Left lung (tissue), 10 donors: ENCODE data around the gene ARHGAP18. TPM values are rescaled to one million over a fixed set of nuclear protein-coding genes. Genes with fewer than 3 reads are reported as not detected.
A peak's percentile ranks its signal among the peaks of the same experiment; 100 is the strongest.

Source experiments
- ATAC-seq: fragments of 200-7000 bp; cut with Tn5 transposase; one replicate; pipeline ENCODE4 v1.9.1; 2020; ENCODE audit warnings: moderate library complexity
- DNase-seq, 4 donors: peaks; one replicate each; pipeline ENCODE4 v3.0.0-alpha.2; 2013 to 2020
- H3K27ac ChIP-seq, 2 donors: fragments of 200-600 bp; sonication (generic) in 1 of 2; one replicate each; pipeline versions ENCODE4 v1.5.0 to v1.8.0; 2020 to 2021
- H3K27me3 ChIP-seq, 2 donors: fragments of 200-600 bp; sonication (generic) in 1 of 2; one replicate each; pipeline versions ENCODE4 v1.5.0 to v1.8.0; 2020 to 2021
- H3K36me3 ChIP-seq, 2 donors: fragments of 200-600 bp; sonication (generic) in 1 of 2; one replicate each; pipeline versions ENCODE4 v1.5.0 to v1.8.0; 2020 to 2021
- H3K4me1 ChIP-seq, 2 donors: fragments of 200-600 bp; one replicate each; pipeline ENCODE4 v1.8.0; 2021
- H3K4me3 ChIP-seq, 2 donors: fragments of 200-600 bp; sonication (generic) in 1 of 2; one replicate each; pipeline versions ENCODE4 v1.5.0 to v1.8.0; 2020 to 2021; ENCODE audit warnings: mild to moderate bottlenecking in 1 of 2
- H3K9me3 ChIP-seq, 2 donors: fragments of 200-600 bp; sonication (generic) in 1 of 2; one replicate each; pipeline versions ENCODE4 v1.5.0 to v1.8.0; 2020 to 2021
- intact Hi-C, 2 donors: fragments of 100-400 bp; cut with DNase I; formaldehyde crosslinking; loops; one replicate each; pipeline versions ENCODE4 v1.11.2 to v1.14.2; 2022
- polyA plus RNA-seq, 6 donors: library from polyadenylated mRNA; unstranded; fragments of 120-200 nt; gene quantifications; one replicate each; pipeline ENCODE4 v1.2.1, GENCODE V29; 2013; ENCODE audit not compliant: insufficient read length in 6 of 6
- total RNA-seq, 2 donors: library from RNA; stranded (reverse); fragmentation: NEBNext Ultra II Directional; extraction: Animal tissue kit (Norgen Biotek cat#: 25700); gene quantifications; one replicate each; pipeline ENCODE4 v1.2.1, GENCODE V29; 2021
- TF ChIP-seq, protein P1 (sequence below), 2 donors: fragments of 200-600 bp; sonication (generic) in 1 of 2; IDR thresholded peaks; one replicate each; pipeline versions ENCODE4 v1.5.0 to v1.8.0; 2021; ENCODE audit warnings: antibody characterized with exemption in 2 of 2
- donor health status: DM: no; HTN: yes; CAD: no.
- donor health status: DM: no; HTN: no; CAD: no.

Gene ARHGAP18
- total and polyA plus RNA-seq, 8 donors: 46.0 to 76.4 (median 67.9) TPM

DNA sequence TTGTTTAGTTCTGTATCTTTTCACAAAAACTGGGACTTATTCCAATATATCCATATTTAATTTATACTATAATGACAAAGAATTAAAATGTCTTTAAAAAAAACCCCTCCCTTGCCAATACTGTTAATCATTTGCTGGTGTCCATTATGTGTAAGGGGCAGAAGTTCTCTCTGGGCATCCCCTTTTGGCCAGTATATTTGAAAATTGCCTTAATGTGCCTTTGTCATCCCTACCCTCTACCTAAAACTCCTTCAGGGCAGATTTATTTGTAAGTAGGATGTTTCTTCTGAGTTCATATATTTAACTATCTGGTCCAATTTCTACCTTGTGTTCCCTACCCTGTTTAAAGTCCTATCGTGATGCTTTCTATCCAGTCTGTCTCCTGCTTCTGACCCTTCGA is 62.9 kb downstream of the ARHGAP18 start:
- no peaks in the 10 kb centered on the region for H3K27me3 ChIP-seq
- no peaks in the 10 kb centered on the region for H3K9me3 ChIP-seq
- intact Hi-C loops: no loop called here
- H3K27ac ChIP-seq: peak overlapping the region in 1 of 2 donors; percentile 34
- no peaks in the 10 kb centered on the region for H3K36me3 ChIP-seq
- no peak for DNase-seq
- TF ChIP-seq, protein P1, sequence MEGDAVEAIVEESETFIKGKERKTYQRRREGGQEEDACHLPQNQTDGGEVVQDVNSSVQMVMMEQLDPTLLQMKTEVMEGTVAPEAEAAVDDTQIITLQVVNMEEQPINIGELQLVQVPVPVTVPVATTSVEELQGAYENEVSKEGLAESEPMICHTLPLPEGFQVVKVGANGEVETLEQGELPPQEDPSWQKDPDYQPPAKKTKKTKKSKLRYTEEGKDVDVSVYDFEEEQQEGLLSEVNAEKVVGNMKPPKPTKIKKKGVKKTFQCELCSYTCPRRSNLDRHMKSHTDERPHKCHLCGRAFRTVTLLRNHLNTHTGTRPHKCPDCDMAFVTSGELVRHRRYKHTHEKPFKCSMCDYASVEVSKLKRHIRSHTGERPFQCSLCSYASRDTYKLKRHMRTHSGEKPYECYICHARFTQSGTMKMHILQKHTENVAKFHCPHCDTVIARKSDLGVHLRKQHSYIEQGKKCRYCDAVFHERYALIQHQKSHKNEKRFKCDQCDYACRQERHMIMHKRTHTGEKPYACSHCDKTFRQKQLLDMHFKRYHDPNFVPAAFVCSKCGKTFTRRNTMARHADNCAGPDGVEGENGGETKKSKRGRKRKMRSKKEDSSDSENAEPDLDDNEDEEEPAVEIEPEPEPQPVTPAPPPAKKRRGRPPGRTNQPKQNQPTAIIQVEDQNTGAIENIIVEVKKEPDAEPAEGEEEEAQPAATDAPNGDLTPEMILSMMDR (IDR thresholded peaks at IDR 0.05): no peak
- peaks cover 20 to 39% of the 10 kb centered on the region in 2 donors for H3K4me1 ChIP-seq
- ATAC-seq: no peak
- H3K4me3 ChIP-seq: no peak overlapping the region

DNA sequence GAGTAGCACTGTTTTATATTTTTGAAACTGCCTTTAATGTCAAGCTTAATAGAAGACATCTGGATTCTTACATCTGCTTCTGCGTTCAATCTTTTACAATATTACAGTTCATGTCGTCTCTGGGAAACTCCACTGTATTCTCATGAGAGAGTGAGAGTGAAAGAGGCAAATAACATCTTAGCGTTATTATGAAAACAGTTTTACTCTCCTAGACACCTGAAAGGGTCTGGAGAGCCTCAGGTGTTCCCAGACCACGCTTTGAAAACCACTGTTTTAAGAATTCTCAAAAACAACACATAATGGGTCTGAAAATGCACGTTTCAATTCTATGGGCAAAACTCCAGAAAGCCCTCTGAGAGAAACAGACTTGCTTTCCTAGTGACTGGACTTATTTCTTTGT is 63.3 kb downstream of the ARHGAP18 start:
- H3K9me3 ChIP-seq: no peaks in the 10 kb centered on the region
- TF ChIP-seq, protein P1 (IDR thresholded peaks at IDR 0.05): no peak
- no peak overlapping the region for H3K4me3 ChIP-seq
- intact Hi-C loops: no loop called here
- no peaks in the 10 kb centered on the region for H3K36me3 ChIP-seq
- DNase-seq (peak in 2 of 4 donors; percentile 33 to 42), ATAC-seq (no peak)
- no peaks in the 10 kb centered on the region for H3K27me3 ChIP-seq
- H3K27ac ChIP-seq: peak overlapping the region in 1 of 2 donors; percentile 34
- peaks cover 20 to 39% of the 10 kb centered on the region in 2 donors for H3K4me1 ChIP-seq

DNA sequence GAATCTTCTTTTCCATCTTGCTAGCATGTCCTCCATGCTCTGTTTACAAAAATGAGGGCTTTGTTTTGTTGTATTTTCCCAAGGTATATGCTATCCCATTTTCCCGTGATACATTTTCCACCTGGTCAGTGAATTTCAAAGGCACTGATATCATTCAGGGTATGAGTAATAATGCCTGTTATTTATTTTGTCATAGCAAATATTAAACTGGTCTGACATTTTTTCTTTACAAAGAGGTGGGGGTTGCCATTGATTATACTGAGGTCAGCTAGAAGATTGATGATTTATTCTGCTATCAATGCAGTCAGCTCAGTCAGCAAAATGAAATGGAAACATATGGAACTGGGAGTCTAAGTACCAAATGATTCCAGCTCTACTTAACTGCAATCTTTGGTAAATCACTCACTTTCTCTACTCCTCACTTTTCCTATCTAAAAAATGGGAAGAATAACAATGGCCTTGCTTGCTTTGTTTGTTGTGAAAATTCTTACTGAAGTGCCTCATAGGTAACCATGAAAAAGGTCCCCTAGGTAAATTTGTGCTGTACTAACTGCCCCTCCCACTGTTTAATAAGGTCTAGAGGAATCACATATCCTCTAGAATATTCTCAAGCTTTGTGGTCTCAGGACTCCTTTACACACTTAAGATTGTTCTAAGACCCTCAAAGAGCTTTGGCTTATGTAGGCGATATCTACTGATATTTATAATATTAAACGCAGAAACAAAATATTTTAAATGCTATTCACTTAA is 64.0 kb downstream of the ARHGAP18 start:
- no peak for DNase-seq
- ATAC-seq: no peak
- Histone ChIP-seq H3K27me3 (no peaks in the 10 kb centered on the region), H3K9me3 (no peaks in the 10 kb centered on the region), H3K4me1 (peaks cover 20 to 36% of the 10 kb centered on the region in 2 donors), H3K4me3 (no peak overlapping the region), H3K36me3 (peaks cover 0 to 3% of the 10 kb centered on the region in 2 donors), H3K27ac (peak overlapping the region; percentile 14 to 34)
- TF ChIP-seq, protein P1 (IDR thresholded peaks at IDR 0.05): no peak
- intact Hi-C loops: no loop called here

DNA sequence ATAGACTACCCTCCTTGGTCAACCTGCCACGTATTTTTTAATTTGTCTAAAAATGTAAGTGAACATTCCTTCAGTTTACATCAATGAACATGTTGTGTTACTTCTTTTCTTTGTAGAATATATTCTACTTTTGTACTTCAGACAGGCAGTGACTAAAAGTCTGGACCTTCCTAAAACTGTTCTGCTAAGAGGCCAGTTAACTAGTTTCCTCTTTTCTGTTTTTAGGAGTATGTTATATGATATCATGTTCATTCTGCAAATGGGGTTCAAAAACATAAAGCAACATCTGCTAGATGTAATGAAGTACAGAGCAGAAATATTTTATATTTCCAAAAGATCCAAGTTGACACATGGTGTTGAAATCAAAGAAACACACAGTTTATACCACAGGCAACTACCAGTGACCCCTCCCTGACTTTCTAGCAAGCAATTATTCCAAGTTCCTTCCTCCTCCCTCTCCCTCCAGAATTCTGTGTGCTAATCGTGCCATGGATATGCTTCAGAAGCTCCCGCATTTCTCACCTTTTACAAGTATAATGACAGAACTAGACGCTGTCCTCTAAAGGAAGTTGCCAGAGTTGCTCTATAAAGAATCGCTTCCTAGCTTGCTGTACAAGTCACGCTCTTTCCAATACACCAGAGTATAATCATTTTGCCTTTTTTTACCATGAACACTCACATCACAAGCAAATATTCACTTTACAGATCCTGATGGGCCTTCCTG is 64.7 kb downstream of the ARHGAP18 start:
- H3K27ac ChIP-seq: peak overlapping the region; percentile 14 to 51
- intact Hi-C loops: no loop called here
- peaks cover 20 to 36% of the 10 kb centered on the region in 2 donors for H3K4me1 ChIP-seq
- TF ChIP-seq, protein P1 (IDR thresholded peaks at IDR 0.05): no peak
- no peak overlapping the region for H3K4me3 ChIP-seq
- H3K9me3 ChIP-seq: no peaks in the 10 kb centered on the region
- H3K36me3 ChIP-seq: peaks cover 0 to 3% of the 10 kb centered on the region in 2 donors
- H3K27me3 ChIP-seq: no peaks in the 10 kb centered on the region
- ATAC-seq (peak; percentile 23), DNase-seq (no peak)

DNA sequence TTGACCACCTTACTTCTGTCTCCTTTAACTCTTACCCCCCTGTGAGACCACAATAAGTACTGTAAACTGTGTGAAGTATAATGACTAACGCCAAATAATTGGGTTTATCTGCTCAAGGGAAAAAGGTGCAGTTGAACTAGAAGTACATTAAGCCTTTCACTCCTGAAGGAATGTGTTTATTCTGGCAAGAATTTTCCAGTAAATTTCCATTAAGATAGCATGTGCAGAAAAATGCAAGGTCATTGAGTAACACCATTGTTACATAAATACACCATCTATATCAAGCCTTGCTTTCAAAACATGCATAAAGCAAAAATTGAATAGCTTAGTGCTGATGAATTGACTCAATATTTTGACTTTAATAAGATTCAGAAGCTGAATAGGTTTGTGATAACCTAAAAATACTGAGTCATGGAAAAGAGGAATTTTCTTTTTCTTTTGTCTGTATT is 65.4 kb downstream of the ARHGAP18 start:
- Histone ChIP-seq H3K4me3 (no peak overlapping the region), H3K9me3 (no peaks in the 10 kb centered on the region), H3K27me3 (no peaks in the 10 kb centered on the region), H3K36me3 (peaks cover 0 to 3% of the 10 kb centered on the region in 2 donors), H3K27ac (peak overlapping the region; percentile 14 to 51), H3K4me1 (peaks cover 20 to 36% of the 10 kb centered on the region in 2 donors)
- intact Hi-C loops: no loop called here
- ATAC-seq: peak; percentile 42
- TF ChIP-seq, protein P1 (IDR thresholded peaks at IDR 0.05): no peak
- DNase-seq: no peak
